GM12878 (cell line): ENCODE results near the gene CCDC32. TPM values are rescaled to one million over a fixed set of nuclear protein-coding genes. Genes with fewer than 3 reads are reported as not detected.

Experiments used
- ATAC-seq: fragments of 200-7000 bp; cut with Tn5 transposase; 3 replicates; pipeline ENCODE4 v1.9.1; 2020; ENCODE audit warnings: mild to moderate bottlenecking, moderate library complexity
- BruUV-seq: library from RNA; stranded (reverse); fragments of 400-500 nt; replicated peaks from 2 replicates; lab custom pipeline; 2021; lab: Mats Ljungman, UMichigan
- CTCF ChIA-PET: fragments of 300-600 bp; sonication (Branson Sonifier 250); formaldehyde crosslinking; extraction: SDS; loops from one replicate; lab custom pipeline; 2021; ENCODE audit warnings: inconsistent platforms; lab: Yijun Ruan, JAX
- POLR2A ChIA-PET: fragments of 350-600 bp; formaldehyde crosslinking; extraction: SDS; loops from one replicate; lab custom pipeline; 2021; ENCODE audit warnings: inconsistent platforms; lab: Charles Lee
- RAD21 ChIA-PET: fragments of 300-600 bp; sonication (Branson Sonifier 250); formaldehyde crosslinking; loops from one replicate; lab custom pipeline; 2023; ENCODE audit warnings: antibody characterized with exemption; ENCODE audit not compliant: unreplicated experiment; lab: Charles Lee
- SMC1A ChIA-PET: fragments of 300-600 bp; sonication (Branson Sonifier 250); formaldehyde crosslinking; loops from one replicate; lab custom pipeline; 2023; ENCODE audit not compliant: unreplicated experiment, uncharacterized antibody; lab: Charles Lee
- DNase-seq: peaks from one replicate; pipeline ENCODE4 v3.0.0-alpha.2; 2011; ENCODE audit warnings: low read depth, low spot score
- FAIRE-seq: peaks from 3 replicates; lab custom pipeline; 2011; peaks lifted over from hg19 to GRCh38; lab: Jason Lieb, UNC
- H2AFZ ChIP-seq: 2 replicates; pipeline ENCODE4 v1.6.0; 2011; ENCODE audit warnings: low read depth, low read length, control low read depth; ENCODE audit not compliant: control insufficient read depth
- H3K27ac ChIP-seq: 2 replicates; pipeline ENCODE4 v1.5.1; 2011; ENCODE audit warnings: control low read depth; ENCODE audit not compliant: control insufficient read depth, insufficient read depth
- H3K27me3 ChIP-seq, 2 experiments: replicated peaks in 1 of 2; 2 replicates each; pipeline versions ENCODE4 v1.6.0 to v1.6.1; 2011; ENCODE audit warnings: low read length in 1 of 2; ENCODE audit not compliant: control insufficient read depth in 2 of 2, insufficient read depth in 2 of 2
- H3K36me3 ChIP-seq, 2 experiments: 2 replicates each; pipeline ENCODE4 v1.5.1; 2011; ENCODE audit warnings: low read length in 1 of 2; ENCODE audit not compliant: control insufficient read depth in 2 of 2, insufficient read depth in 2 of 2
- H3K4me1 ChIP-seq: 2 replicates; pipeline ENCODE4 v1.6.1; 2011; ENCODE audit warnings: mild to moderate bottlenecking, low read length, moderate library complexity, mixed read lengths; ENCODE audit not compliant: control insufficient read depth, insufficient read depth
- H3K4me2 ChIP-seq: 2 replicates; pipeline ENCODE4 v1.6.0; 2011; ENCODE audit warnings: control low read depth; ENCODE audit not compliant: control insufficient read depth, insufficient read depth
- H3K4me3 ChIP-seq: fragments of 200-600 bp; sonication (generic); 2 replicates; pipeline ENCODE4 v1.5.1; 2016
- H3K79me2 ChIP-seq: 2 replicates; pipeline ENCODE4 v1.6.0; 2011; ENCODE audit warnings: low read length; ENCODE audit not compliant: control insufficient read depth, insufficient read depth
- H3K9ac ChIP-seq: 2 replicates; pipeline ENCODE4 v1.8.0; 2011; ENCODE audit warnings: low read length, control low read depth, mixed read lengths; ENCODE audit not compliant: control insufficient read depth, insufficient read depth
- H3K9me3 ChIP-seq: replicated peaks from 3 replicates; pipeline ENCODE4 v1.5.1; 2011; ENCODE audit warnings: mild to moderate bottlenecking, low read length; ENCODE audit not compliant: control insufficient read depth, insufficient read depth
- H4K20me1 ChIP-seq: 2 replicates; pipeline ENCODE4 v1.6.0; 2011; ENCODE audit not compliant: control insufficient read depth, insufficient read depth
- CUX1 ChIP-seq: IDR thresholded peaks from 2 replicates; pipeline ENCODE4 v1.6.1; 2012; ENCODE audit warnings: improper control_type of control experiment, low read depth, low read length; ENCODE audit not compliant: insufficient replicate concordance
- FOXK2 ChIP-seq: fragments of 450-650 bp; IDR thresholded peaks from 2 replicates; pipeline ENCODE4 v1.6.1; 2017; ENCODE audit warnings: mild to moderate bottlenecking, moderate library complexity
- MEF2B ChIP-seq: fragments of 450-650 bp; IDR thresholded peaks from 2 replicates; pipeline ENCODE4 v1.6.1; 2018; ENCODE audit warnings: mild to moderate bottlenecking, moderate library complexity; ENCODE audit not compliant: partially characterized antibody, poor library complexity, severe bottlenecking
- NFYB ChIP-seq: IDR thresholded peaks from 2 replicates; pipeline ENCODE4 v1.6.1; 2011; ENCODE audit warnings: low read depth, mild to moderate bottlenecking, low read length, improper control_type of control experiment, moderate library complexity; ENCODE audit not compliant: insufficient read depth
- PBX3 ChIP-seq: IDR thresholded peaks from 2 replicates; pipeline ENCODE4 v1.6.1; 2011; ENCODE audit warnings: mild to moderate bottlenecking, low read depth, low read length, moderate library complexity; ENCODE audit not compliant: insufficient replicate concordance
- PRDM15 ChIP-seq: fragments of 450-650 bp; formaldehyde crosslinking; IDR thresholded peaks from 2 replicates; pipeline ENCODE4 v1.4.0; 2020; ENCODE audit warnings: mild to moderate bottlenecking, moderate library complexity
- RAD51 ChIP-seq: fragments of 450-650 bp; IDR thresholded peaks from 2 replicates; pipeline ENCODE4 v1.6.1; 2016; ENCODE audit warnings: moderate library complexity, mild to moderate bottlenecking, inconsistent platforms
- SIN3A ChIP-seq: IDR thresholded peaks from 2 replicates; pipeline ENCODE4 v1.6.1; 2012; ENCODE audit warnings: low read depth, low read length, improper control_type of control experiment
- SRF ChIP-seq, 2 experiments: IDR thresholded peaks; 2 replicates each; pipeline ENCODE4 v1.6.1; 2011; ENCODE audit warnings: low read depth in 2 of 2, low read length in 2 of 2, mild to moderate bottlenecking in 1 of 2, moderate library complexity in 1 of 2
- YY1 ChIP-seq: IDR thresholded peaks from 2 replicates; pipeline ENCODE4 v1.6.1; 2011; ENCODE audit warnings: low read depth, mild to moderate bottlenecking, low read length
- ZNF217 ChIP-seq: fragments of 450-650 bp; IDR thresholded peaks from 2 replicates; pipeline ENCODE4 v1.6.1; 2017; ENCODE audit warnings: antibody characterized with exemption, mild to moderate bottlenecking
- ZNF274 ChIP-seq: IDR thresholded peaks from one replicate; pipeline ENCODE4 v1.8.0; 2011; ENCODE audit not compliant: insufficient read length, insufficient read depth
- WGBS: methylation state at CpG from one replicate; pipeline ENCODE4 v1.1.6; 2016; ENCODE audit warnings: low lambda C conversion rate; ENCODE audit not compliant: insufficient replicate concordance, insufficient coverage; ENCODE audit errors: missing lambda C conversion rate; 5-methylcytosine and 5-hydroxymethylcytosine counted together
- in situ Hi-C: fragments of 300-500 bp; cut with MboI; formaldehyde crosslinking; loops from 9 replicates; pipeline ENCODE4 v1.14.3; 2018; ENCODE audit warnings: mixed read lengths
- intact Hi-C: fragments of 100-400 bp; cut with micrococcal nuclease; formaldehyde crosslinking; loops from one replicate; pipeline ENCODE4 v1.14.2; 2022; ENCODE audit not compliant: unreplicated experiment
- polyA plus RNA-seq, 11 experiments: library from polyadenylated mRNA; depleted of rRNA in 4 of 11; unstranded in 6 of 11; stranded (reverse) in 5 of 11; fragments of >200 nt; fragmentation: Nextera tagmentation in 4 of 11; fragmentation: Illumina TruSeq in 1 of 11; extraction: Ambion mirVana in 4 of 11; extraction: Trizol in 1 of 11; gene quantifications; 1 replicate in 1 of 11; 2 replicates in 10 of 11; pipeline versions ENCODE4 v1.2.1 to v1.2.3, GENCODE V29; 2011 to 2016; ENCODE audit warnings: inconsistent platforms in 2 of 11, missing spikeins in 2 of 11, low read depth in 1 of 11
- total RNA-seq, 4 experiments: library from RNA; depleted of rRNA in 3 of 4; stranded (reverse); fragments of >200 nt in 3 of 4; fragmentation: Illumina TruSeq in 1 of 4; extraction: Trizol in 1 of 4; gene quantifications; 2 replicates each; pipeline versions ENCODE4 v1.2.1 to v1.2.3, GENCODE V29; 2013 to 2021

Gene CCDC32
- total and polyA plus RNA-seq, 10 of the 15 experiments (the other 5 are each of a cell fraction or from before 2014, with no cell fraction given) = 30.2 to 74.3 (median 46.5) TPM

- TF ChIP-seq FOXK2 (no peak), ZNF217 (no peak)
Measured at GRCh38 chr15:40584191-40584590, 19.3 kb upstream of the CCDC32 start (continued).

- no peak for DNase-seq
- FAIRE-seq = no peak
- in situ Hi-C loops (no loop called here), intact Hi-C loops (no loop called here)
- H3K27ac ChIP-seq = no peak overlapping the region
- H3K9ac ChIP-seq = no peak overlapping the region
- 80% methylated on average over 8 of the region's 8 CpGs for WGBS
- H3K4me1 ChIP-seq = no peaks in the 10 kb centered on the region
- H3K4me3 ChIP-seq = no peak overlapping the region
- H3K4me2 ChIP-seq = no peak overlapping the region
- ChIA-PET RAD21 (no interaction called here), CTCF (no interaction called here), SMC1A (interaction anchor here (1.0 kb wide), 1 partner anchor 14 kb away, joined by 3 read pairs; no protein-coding TSS in a partner anchor), POLR2A (no interaction called here)
- H3K36me3 ChIP-seq = no peaks in the 10 kb centered on the region
- no peaks in the 10 kb centered on the region for H3K27me3 ChIP-seq
- no TSS peak for BruUV-seq
- H3K9me3 ChIP-seq = no peaks in the 10 kb centered on the region; the same call in 2 of the 3 replicates
- no peaks in the 10 kb centered on the region for H3K79me2 ChIP-seq
- no peak; the same call in 1 of the 3 replicates for ATAC-seq
- no peaks in the 10 kb centered on the region for H4K20me1 ChIP-seq
- no peak overlapping the region for H2AFZ ChIP-seq
- TF ChIP-seq ZNF274 (no peak), CUX1 (no peak), SRF (IDR thresholded peaks at IDR 0.05; ENCODE audit: low read depth in 2 of 2, low read length in 2 of 2) (no peak), MEF2B (no peak), SIN3A (no peak), YY1 (no peak), PRDM15 (CRISPR knock-in tag) (no peak), NFYB (0 out of 2 replicates have a peak, but pooled peaks have one; percentile 31), RAD51 (no peak), PBX3 (no peak)
Measured at GRCh38 chr15:40582726-40583246, 17.9 kb upstream of the CCDC32 start.
